Muscle layer of duodenum (tissue), 2 donors: ENCODE results near the gene FREM3.
"Not testable (repeated sequence)": the region's sequence is repeated elsewhere in the genome, so short reads cannot be mapped to it uniquely, and the experiment has no call there.

ENCODE experiments used
- H3K27ac ChIP-seq: one replicate; pipeline ENCODE4 v1.7.0; 2013; ENCODE audit warnings: mild to moderate bottlenecking, low read length
- H3K27me3 ChIP-seq: one replicate; pipeline ENCODE4 v1.7.0; 2013; ENCODE audit warnings: low read depth, mild to moderate bottlenecking, control low read depth, low read length
- H3K36me3 ChIP-seq, 2 donors: one replicate each; pipeline ENCODE4 v1.7.0; 2013; ENCODE audit warnings: low read length in 2 of 2, control low read depth in 1 of 2, mild to moderate bottlenecking in 1 of 2; ENCODE audit not compliant: insufficient read depth in 2 of 2, control insufficient read depth in 1 of 2
- H3K4me1 ChIP-seq, 2 donors: one replicate each; pipeline ENCODE4 v1.7.0; 2013; ENCODE audit warnings: low read length in 2 of 2, mild to moderate bottlenecking in 2 of 2, control low read depth in 1 of 2, moderate library complexity in 1 of 2; ENCODE audit not compliant: insufficient read depth in 2 of 2, control insufficient read depth in 1 of 2
- H3K4me3 ChIP-seq, 2 donors: one replicate each; pipeline ENCODE4 v1.7.0; 2013; ENCODE audit warnings: low read length in 2 of 2, low read depth in 1 of 2, mild to moderate bottlenecking in 1 of 2
- H3K9me3 ChIP-seq, 2 donors: one replicate each; pipeline ENCODE4 v1.7.0; 2013; ENCODE audit warnings: low read length in 2 of 2, control low read depth in 1 of 2, mild to moderate bottlenecking in 1 of 2; ENCODE audit not compliant: control insufficient read depth in 1 of 2
- donor health status: healthy.

FREM3 gene

DNA sequence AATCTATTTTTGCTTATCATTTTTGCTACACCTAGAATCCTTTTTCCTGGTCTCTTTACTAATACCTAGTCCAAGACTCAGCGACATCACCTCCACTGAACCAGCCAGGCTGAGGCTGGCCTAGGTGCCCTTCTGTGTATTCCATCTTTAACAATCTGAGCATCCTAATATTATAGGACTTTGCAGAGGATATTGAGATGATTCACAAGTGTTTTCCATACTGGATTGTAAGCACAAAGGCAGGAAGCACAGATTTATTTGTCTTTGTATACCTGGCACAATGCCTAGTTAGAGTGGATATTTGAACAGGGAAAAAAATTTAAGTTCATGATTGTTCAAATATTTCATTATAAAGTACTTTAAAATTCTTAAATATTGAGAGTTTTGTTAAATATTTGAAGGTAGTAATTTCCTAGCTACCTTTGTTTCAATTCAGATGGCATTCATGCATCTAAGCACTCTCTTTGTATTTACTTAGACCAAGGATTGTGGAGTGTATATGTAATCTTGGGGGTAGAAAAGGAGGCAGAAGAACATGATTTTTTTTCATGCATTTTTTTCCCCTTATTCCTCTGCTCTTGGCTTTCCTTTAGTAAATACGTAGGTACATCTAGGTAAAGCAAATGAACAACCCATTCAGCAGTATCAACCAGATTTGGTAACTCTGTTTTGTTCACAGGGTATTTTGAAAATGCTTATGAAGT lies 168.5 kb downstream of the FREM3 start:
- H3K9me3 ChIP-seq, result no peaks in the 10 kb centered on the region

DNA sequence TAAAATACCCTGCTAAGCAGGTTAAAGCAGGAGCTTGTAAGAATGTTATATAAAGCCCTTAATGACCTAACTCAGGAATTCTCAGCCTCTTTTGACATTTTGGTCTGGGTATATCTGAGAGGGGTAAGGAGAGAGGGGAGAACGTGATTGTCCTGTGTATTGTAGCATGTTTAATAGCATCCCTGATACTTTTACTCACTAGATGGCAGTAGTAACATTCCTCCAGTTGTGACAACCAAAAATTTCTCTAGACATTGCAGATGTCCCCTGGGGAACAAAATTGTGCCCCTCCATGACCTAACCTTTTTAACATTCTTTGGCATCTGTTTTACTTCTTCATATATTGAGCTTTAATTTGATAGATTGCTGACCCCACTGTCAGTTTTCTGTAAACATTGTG lies 169.1 kb downstream of the FREM3 start:
- Histone ChIP-seq H3K27me3 (no peaks in the 10 kb centered on the region), H3K36me3 (peaks cover 57 to 68% of the 10 kb centered on the region in 2 donors), H3K9me3 (no peaks in the 10 kb centered on the region), H3K4me1 (no peaks in the 10 kb centered on the region), H3K27ac (no peak overlapping the region), H3K4me3 (no peak overlapping the region)

More for the DNA sequence above, 168.5 kb downstream of the FREM3 start:
- H3K4me3 ChIP-seq, result no peak overlapping the region
- no peak overlapping the region for H3K27ac ChIP-seq
- no peaks in the 10 kb centered on the region for H3K27me3 ChIP-seq
- H3K4me1 ChIP-seq, result no peaks in the 10 kb centered on the region
- peaks cover 62 to 69% of the 10 kb centered on the region in 2 donors for H3K36me3 ChIP-seq

DNA sequence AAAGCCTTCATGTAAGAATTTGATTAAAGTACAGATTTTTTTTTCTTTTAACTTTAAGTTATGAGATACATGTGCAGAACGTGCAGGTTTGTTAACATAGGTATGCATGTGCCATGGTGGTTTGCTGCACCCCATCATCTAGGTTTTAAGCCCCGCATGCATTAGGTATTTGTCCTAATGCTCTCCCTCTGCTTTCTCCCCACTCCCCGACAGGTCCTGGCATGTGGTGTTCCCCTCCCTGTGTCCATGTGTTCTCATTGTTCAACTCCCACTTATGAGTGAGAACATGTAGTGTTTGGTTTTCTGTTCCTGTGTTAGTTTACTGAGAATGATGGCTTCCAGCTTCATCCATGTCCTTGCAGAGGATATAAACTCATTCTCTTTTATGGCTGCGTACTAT lies 172.4 kb downstream of the FREM3 start:
- peaks cover 53 to 55% of the 10 kb centered on the region in 2 donors for H3K36me3 ChIP-seq
- H3K27ac ChIP-seq, H3K27me3 ChIP-seq, H3K4me1 ChIP-seq, H3K4me3 ChIP-seq, H3K9me3 ChIP-seq: not testable (repeated sequence)
